ENCODE data around the gene DAAM2. TPM values are rescaled to one million over a fixed set of nuclear protein-coding genes. Genes with fewer than 3 reads are reported as not detected.

Gene DAAM2
- total RNA-seq, 3 donors from 2014 or later: 16.2 to 59.5 (median 41.3) TPM

- Histone ChIP-seq H3K36me3 (no peaks in the 10 kb centered on the region), H3K27ac (peak overlapping the region in 1 of 2 donors; percentile 75), H3K4me1 (peaks cover 3 to 4% of the 10 kb centered on the region in 2 donors), H3K9me3 (no peaks in the 10 kb centered on the region), H3K27me3 (no peaks in the 10 kb centered on the region), H3K4me3 (peak overlapping the region in 1 of 3 donors; percentile 31)
- no peak for DNase-seq (ENCODE audit: low spot score in 2 of 2)
- intact Hi-C loops (cut with DNase I; ENCODE audit: low total_unique reads): no loop called here
- TF ChIP-seq POLR2AphosphoS5 (IDR thresholded peaks at IDR 0.05): no peak
Measured at GRCh38 chr6:39930540-39930939, 138.4 kb downstream of the DAAM2 start.

GRCh38 chr6:39931607-39932006 lies 139.4 kb downstream of the DAAM2 start:
- H3K4me1 ChIP-seq: peaks cover 3 to 4% of the 10 kb centered on the region in 2 donors
- intact Hi-C loops (cut with DNase I; ENCODE audit: low total_unique reads): no loop called here
- H3K27ac ChIP-seq: peak overlapping the region in 1 of 2 donors; percentile 75
- no peaks in the 10 kb centered on the region for H3K36me3 ChIP-seq
- H3K9me3 ChIP-seq: no peaks in the 10 kb centered on the region
- peak overlapping the region; percentile 6 to 96 (median 75) for H3K4me3 ChIP-seq
- no peak for TF ChIP-seq POLR2AphosphoS5 (IDR thresholded peaks at IDR 0.05)
- TF ChIP-seq POLR2A (IDR thresholded peaks at IDR 0.05): no peak
- TF ChIP-seq CTCF (IDR thresholded peaks at IDR 0.05): no peak
- no peaks in the 10 kb centered on the region for H3K27me3 ChIP-seq
- no peak for DNase-seq (ENCODE audit: low spot score in 2 of 2)

GRCh38 chr6:39932386-39932910 lies 140.3 kb downstream of the DAAM2 start:
- Histone ChIP-seq H3K36me3 (no peaks in the 10 kb centered on the region), H3K4me1 (peaks cover 2 to 3% of the 10 kb centered on the region in 2 donors)
- intact Hi-C loops (cut with DNase I; ENCODE audit: low total_unique reads): no loop called here

GRCh38 chr6:39933669-39934130 lies 141.5 kb downstream of the DAAM2 start:
- intact Hi-C loops (cut with DNase I; ENCODE audit: low total_unique reads): no loop called here
- Histone ChIP-seq H3K9me3 (no peaks in the 10 kb centered on the region), H3K36me3 (no peaks in the 10 kb centered on the region), H3K4me1 (peaks cover 0 to 3% of the 10 kb centered on the region in 2 donors), H3K4me3 (peak overlapping the region; percentile 74 to 96 (median 75)), H3K27ac (peak overlapping the region; percentile 72 to 93), H3K27me3 (no peaks in the 10 kb centered on the region)
- no peak for TF ChIP-seq CTCF (IDR thresholded peaks at IDR 0.05)
- no peak for TF ChIP-seq POLR2A (IDR thresholded peaks at IDR 0.05)
- no peak for TF ChIP-seq POLR2AphosphoS5 (IDR thresholded peaks at IDR 0.05)
- no peak for DNase-seq (ENCODE audit: low spot score in 2 of 2)

More at GRCh38 chr6:39932386-39932910, 140.3 kb downstream of the DAAM2 start:
- peak overlapping the region in 1 of 2 donors; percentile 75 for H3K27ac ChIP-seq
- DNase-seq (ENCODE audit: low spot score in 2 of 2): no peak
- H3K4me3 ChIP-seq: peak overlapping the region; percentile 74 to 96 (median 75)
- H3K9me3 ChIP-seq: no peaks in the 10 kb centered on the region
- TF ChIP-seq POLR2A (IDR thresholded peaks at IDR 0.05) (no peak), POLR2AphosphoS5 (IDR thresholded peaks at IDR 0.05) (no peak), CTCF (IDR thresholded peaks at IDR 0.05) (no peak)
- H3K27me3 ChIP-seq: no peaks in the 10 kb centered on the region

- Histone ChIP-seq H3K4me3 (peak within 1 kb of the TSS; percentile 74 to 96 (median 75)), H3K27me3 (no peaks in the 10 kb centered on the region), H3K4me1 (peaks cover 0 to 3% of the 10 kb centered on the region in 2 donors), H3K27ac (peak within 1 kb of the TSS; percentile 72 to 93), H3K9me3 (no peaks in the 10 kb centered on the region), H3K36me3 (no peaks in the 10 kb centered on the region)
- DNase-seq (ENCODE audit: low spot score in 2 of 2): peak; percentile 54 to 70
- intact Hi-C loops (cut with DNase I; ENCODE audit: low total_unique reads): no loop called here
- no peak for TF ChIP-seq POLR2A (IDR thresholded peaks at IDR 0.05)
- TF ChIP-seq POLR2AphosphoS5 (IDR thresholded peaks at IDR 0.05): peak; percentile 48 to 55 (median 53)
Measured at GRCh38 chr6:39934131-39934757, 142.1 kb downstream of the DAAM2 start, which contains the start of gene MOCS1. Gene MOCS1, minus strand, starts transcription at chr6:39934462. Its CDS starts 45 bp downstream, at chr6:39934417.

- no peaks in the 10 kb centered on the region for H3K36me3 ChIP-seq
- H3K4me1 ChIP-seq: peaks cover 0 to 3% of the 10 kb centered on the region in 2 donors
- DNase-seq (ENCODE audit: low spot score in 2 of 2): no peak
- no peaks in the 10 kb centered on the region for H3K27me3 ChIP-seq
- intact Hi-C loops (cut with DNase I; ENCODE audit: low total_unique reads): no loop called here
- H3K9me3 ChIP-seq: no peaks in the 10 kb centered on the region
- TF ChIP-seq POLR2AphosphoS5 (IDR thresholded peaks at IDR 0.05) (no peak), POLR2A (IDR thresholded peaks at IDR 0.05) (no peak), CTCF (IDR thresholded peaks at IDR 0.05) (no peak)
- no peak overlapping the region for H3K4me3 ChIP-seq
- no peak overlapping the region for H3K27ac ChIP-seq
Measured at GRCh38 chr6:39935241-39935640, 143.1 kb downstream of the DAAM2 start.

Measured in breast epithelium (tissue), 4 donors.